Skeletal muscle satellite cell (primary cell): Measurements from ENCODE around the gene GC.
"Not testable (repeated sequence)": the region's sequence is repeated elsewhere in the genome, so short reads cannot be mapped to it uniquely, and the experiment has no call there.

Experiments
- H3K27me3 ChIP-seq: 2 replicates; pipeline ENCODE4 v1.7.0; 2013; ENCODE audit warnings: low read length; ENCODE audit not compliant: control insufficient read depth, insufficient read depth
- H3K36me3 ChIP-seq: 2 replicates; pipeline ENCODE4 v1.7.0; 2013; ENCODE audit warnings: mild to moderate bottlenecking, control low read depth, low read length; ENCODE audit not compliant: insufficient read depth
- H3K4me1 ChIP-seq: 2 replicates; pipeline ENCODE4 v1.7.0; 2013; ENCODE audit warnings: low read length; ENCODE audit not compliant: control insufficient read depth, insufficient read depth
- H3K4me2 ChIP-seq: 2 replicates; pipeline ENCODE4 v1.7.0; 2013; ENCODE audit warnings: mild to moderate bottlenecking, low read length
- H3K4me3 ChIP-seq: 2 replicates; pipeline ENCODE4 v1.7.0; 2013; ENCODE audit warnings: low read length
- H3K9ac ChIP-seq: 2 replicates; pipeline ENCODE4 v1.7.0; 2013; ENCODE audit warnings: mild to moderate bottlenecking, low read depth, low read length, moderate library complexity
- H3K9me3 ChIP-seq: replicated peaks from 2 replicates; pipeline ENCODE4 v1.7.0; 2013; ENCODE audit warnings: mild to moderate bottlenecking, control low read depth, low read length

Gene GC

GRCh38 chr4:71804017-71804697, 20.3 kb upstream of the GC start:
- H3K4me3 ChIP-seq, H3K27me3 ChIP-seq, H3K4me1 ChIP-seq, H3K9me3 ChIP-seq, H3K36me3 ChIP-seq, H3K9ac ChIP-seq, H3K4me2 ChIP-seq: not testable (repeated sequence)

- no peaks in the 10 kb centered on the region for H3K27me3 ChIP-seq
- no peak overlapping the region for H3K4me2 ChIP-seq
- no peaks in the 10 kb centered on the region for H3K4me1 ChIP-seq
- no peak overlapping the region for H3K4me3 ChIP-seq
- H3K9ac ChIP-seq, result no peak overlapping the region
- H3K9me3 ChIP-seq, result no peaks in the 10 kb centered on the region
- H3K36me3 ChIP-seq, result no peaks in the 10 kb centered on the region
Measured at GRCh38 chr4:71785959-71786358, 2.1 kb upstream of the GC start.

- Histone ChIP-seq H3K4me3 (no peak overlapping the region), H3K36me3 (no peaks in the 10 kb centered on the region), H3K4me2 (no peak overlapping the region), H3K9ac (no peak overlapping the region), H3K9me3 (no peaks in the 10 kb centered on the region), H3K4me1 (no peaks in the 10 kb centered on the region), H3K27me3 (no peaks in the 10 kb centered on the region)
Measured at GRCh38 chr4:71784569-71785197, 804 bp upstream of the GC start.

GRCh38 chr4:71777891-71778290, 6.0 kb downstream of the GC start:
- no peaks in the 10 kb centered on the region for H3K4me1 ChIP-seq
- H3K4me2 ChIP-seq, result no peak overlapping the region
- no peak overlapping the region for H3K9ac ChIP-seq
- H3K36me3 ChIP-seq, result no peaks in the 10 kb centered on the region
- H3K4me3 ChIP-seq, result no peak overlapping the region
- H3K27me3 ChIP-seq, result no peaks in the 10 kb centered on the region
- H3K9me3 ChIP-seq, result no peaks in the 10 kb centered on the region

- H3K4me1 ChIP-seq, result no peaks in the 10 kb centered on the region
- H3K36me3 ChIP-seq, result no peaks in the 10 kb centered on the region
- no peak overlapping the region for H3K4me3 ChIP-seq
- no peak overlapping the region for H3K4me2 ChIP-seq
- H3K9ac ChIP-seq, result no peak overlapping the region
- no peaks in the 10 kb centered on the region for H3K27me3 ChIP-seq
- H3K9me3 ChIP-seq, result no peaks in the 10 kb centered on the region
Measured at GRCh38 chr4:71775449-71775848, 8.4 kb downstream of the GC start.

- Histone ChIP-seq H3K36me3 (no peaks in the 10 kb centered on the region), H3K27me3 (no peaks in the 10 kb centered on the region), H3K4me2 (no peak overlapping the region), H3K9me3 (no peaks in the 10 kb centered on the region), H3K9ac (no peak overlapping the region), H3K4me1 (no peaks in the 10 kb centered on the region), H3K4me3 (no peak overlapping the region)
Measured at GRCh38 chr4:71774136-71774535, 9.7 kb downstream of the GC start.

GRCh38 chr4:71773004-71773403, 10.9 kb downstream of the GC start:
- no peak overlapping the region for H3K4me3 ChIP-seq
- no peaks in the 10 kb centered on the region for H3K9me3 ChIP-seq
- H3K9ac ChIP-seq, result no peak overlapping the region
- H3K36me3 ChIP-seq, result no peaks in the 10 kb centered on the region
- no peaks in the 10 kb centered on the region for H3K4me1 ChIP-seq
- H3K4me2 ChIP-seq, result no peak overlapping the region
- no peaks in the 10 kb centered on the region for H3K27me3 ChIP-seq

- Histone ChIP-seq H3K4me2 (no peak overlapping the region), H3K9me3 (no peaks in the 10 kb centered on the region), H3K36me3 (no peaks in the 10 kb centered on the region), H3K4me3 (no peak overlapping the region), H3K27me3 (no peaks in the 10 kb centered on the region), H3K9ac (no peak overlapping the region), H3K4me1 (no peaks in the 10 kb centered on the region)
Measured at GRCh38 chr4:71772592-71772991, 11.3 kb downstream of the GC start.

GRCh38 chr4:71771613-71772012, 12.3 kb downstream of the GC start:
- H3K9me3 ChIP-seq, result no peaks in the 10 kb centered on the region

GRCh38 chr4:71769434-71769833, 14.4 kb downstream of the GC start:
- no peaks in the 10 kb centered on the region for H3K9me3 ChIP-seq
- no peaks in the 10 kb centered on the region for H3K27me3 ChIP-seq
- no peak overlapping the region for H3K4me3 ChIP-seq
- H3K9ac ChIP-seq, result no peak overlapping the region
- no peaks in the 10 kb centered on the region for H3K36me3 ChIP-seq
- H3K4me2 ChIP-seq, result no peak overlapping the region
- no peaks in the 10 kb centered on the region for H3K4me1 ChIP-seq

More at GRCh38 chr4:71771613-71772012, 12.3 kb downstream of the GC start:
- H3K36me3 ChIP-seq, result no peaks in the 10 kb centered on the region
- H3K27me3 ChIP-seq, result no peaks in the 10 kb centered on the region
- H3K9ac ChIP-seq, result no peak overlapping the region
- H3K4me2 ChIP-seq, result no peak overlapping the region
- no peak overlapping the region for H3K4me3 ChIP-seq
- no peaks in the 10 kb centered on the region for H3K4me1 ChIP-seq

- H3K4me2 ChIP-seq, result no peak overlapping the region
- H3K4me3 ChIP-seq, result no peak overlapping the region
- H3K9me3 ChIP-seq, result no peaks in the 10 kb centered on the region
- H3K9ac ChIP-seq, result no peak overlapping the region
- H3K4me1 ChIP-seq, result no peaks in the 10 kb centered on the region
- no peaks in the 10 kb centered on the region for H3K36me3 ChIP-seq
- no peaks in the 10 kb centered on the region for H3K27me3 ChIP-seq
Measured at GRCh38 chr4:71768123-71768522, 15.8 kb downstream of the GC start.

GRCh38 chr4:71765821-71766383, 18.0 kb downstream of the GC start:
- no peaks in the 10 kb centered on the region for H3K4me1 ChIP-seq
- no peak overlapping the region for H3K4me2 ChIP-seq
- H3K36me3 ChIP-seq, result no peaks in the 10 kb centered on the region
- H3K4me3 ChIP-seq, result no peak overlapping the region
- no peaks in the 10 kb centered on the region for H3K27me3 ChIP-seq
- no peak overlapping the region for H3K9ac ChIP-seq
- no peaks in the 10 kb centered on the region for H3K9me3 ChIP-seq
